Stimulated activated CD4-positive, alpha-beta T cell treated with anti-CD3 and anti-CD28 coated beads, TNF-alpha, amount 100 ng/mL, for 4 hours (primary cell): Measurements from ENCODE around the gene UGT1A9.

Source experiments
- DNase-seq, 3 experiments: peaks; one replicate each; pipeline ENCODE4 v3.0.0-alpha.2; 2020; ENCODE audit warnings: low read depth in 3 of 3

The UGT1A9 gene

DNA sequence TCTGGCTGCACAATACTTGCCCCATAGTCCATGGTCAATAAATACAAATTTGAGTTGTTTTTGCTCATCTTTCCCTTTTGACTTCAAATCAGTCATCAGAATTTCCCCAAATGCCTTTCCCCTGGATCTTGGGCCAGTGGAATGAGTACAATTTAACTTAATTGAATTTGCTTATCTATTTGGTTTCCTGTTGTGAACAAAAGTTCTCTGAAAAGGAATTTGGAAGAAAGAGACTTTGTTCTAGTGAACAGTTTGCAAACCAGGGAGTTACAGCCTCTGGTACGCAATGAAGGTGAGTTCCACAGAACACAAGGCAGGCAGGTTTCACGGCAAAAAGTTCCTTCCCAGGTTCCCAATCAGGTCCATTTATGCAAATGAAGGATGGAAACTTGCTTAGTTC lies 87.2 kb downstream of the UGT1A9 start:
- DNase-seq = no peak

DNA sequence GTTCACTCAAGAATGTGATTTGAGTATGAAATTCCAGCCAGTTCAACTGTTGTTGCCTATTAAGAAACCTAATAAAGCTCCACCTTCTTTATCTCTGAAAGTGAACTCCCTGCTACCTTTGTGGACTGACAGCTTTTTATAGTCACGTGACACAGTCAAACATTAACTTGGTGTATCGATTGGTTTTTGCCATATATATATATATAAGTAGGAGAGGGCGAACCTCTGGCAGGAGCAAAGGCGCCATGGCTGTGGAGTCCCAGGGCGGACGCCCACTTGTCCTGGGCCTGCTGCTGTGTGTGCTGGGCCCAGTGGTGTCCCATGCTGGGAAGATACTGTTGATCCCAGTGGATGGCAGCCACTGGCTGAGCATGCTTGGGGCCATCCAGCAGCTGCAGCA lies 88.3 kb downstream of the UGT1A9 start, which contains the start of gene UGT1A1:
Gene UGT1A1 (plus strand): TSS at position 228 of the 400 bp plus-strand sequence. CDS start 18 bp downstream, at position 246.
- no peak for DNase-seq

DNA sequence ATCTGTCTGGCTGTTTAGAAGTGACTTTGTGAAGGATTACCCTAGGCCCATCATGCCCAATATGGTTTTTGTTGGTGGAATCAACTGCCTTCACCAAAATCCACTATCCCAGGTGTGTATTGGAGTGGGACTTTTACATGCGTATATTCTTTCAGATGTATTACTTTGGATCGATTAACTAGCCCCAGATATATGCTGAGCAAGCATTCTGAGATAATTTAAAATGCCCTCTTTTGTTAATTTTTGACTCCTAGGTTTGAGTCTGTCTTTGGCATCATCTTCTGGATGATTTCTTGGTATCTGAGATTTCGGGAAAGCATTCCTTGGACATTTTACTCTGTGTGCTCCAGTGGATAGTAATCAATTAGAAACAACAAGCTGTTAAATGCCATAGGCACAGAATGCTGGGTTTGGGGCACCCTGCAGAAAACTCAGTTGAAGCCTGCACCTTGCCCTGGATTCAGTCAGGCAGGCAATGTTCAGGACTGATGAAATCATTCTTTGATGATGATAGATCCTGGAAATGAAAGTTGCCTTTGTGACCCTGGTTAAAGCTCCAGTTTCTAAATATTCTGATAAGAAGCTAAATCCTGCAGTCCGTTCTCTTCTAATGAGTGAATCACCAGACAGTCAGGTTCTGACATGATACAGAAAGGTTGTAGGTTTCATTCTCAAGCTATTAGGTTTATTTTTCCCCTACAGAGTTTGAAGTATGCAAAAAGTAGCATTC lies 89.5 kb downstream of the UGT1A9 start:
- DNase-seq = no peak

DNA sequence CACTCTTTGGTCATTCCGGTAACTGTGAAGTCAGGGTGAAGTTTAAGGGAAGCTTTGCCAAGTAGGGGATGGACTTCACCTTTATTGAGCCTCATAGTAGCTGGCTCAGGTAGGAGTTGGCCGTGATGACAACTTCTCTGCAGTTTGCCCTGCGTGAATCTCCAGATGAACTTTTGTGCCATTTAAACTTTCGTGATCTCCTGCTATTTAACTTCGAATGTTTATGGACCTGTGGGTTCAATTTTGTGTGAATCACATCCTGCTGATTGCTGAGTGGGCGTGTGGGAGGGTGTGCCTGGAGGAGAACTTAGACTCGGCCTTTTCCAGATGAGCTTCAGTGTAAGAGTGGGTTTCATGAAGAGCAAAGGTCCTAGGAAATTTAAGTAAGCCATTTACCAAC lies 92.6 kb downstream of the UGT1A9 start:
- no peak for DNase-seq

DNA sequence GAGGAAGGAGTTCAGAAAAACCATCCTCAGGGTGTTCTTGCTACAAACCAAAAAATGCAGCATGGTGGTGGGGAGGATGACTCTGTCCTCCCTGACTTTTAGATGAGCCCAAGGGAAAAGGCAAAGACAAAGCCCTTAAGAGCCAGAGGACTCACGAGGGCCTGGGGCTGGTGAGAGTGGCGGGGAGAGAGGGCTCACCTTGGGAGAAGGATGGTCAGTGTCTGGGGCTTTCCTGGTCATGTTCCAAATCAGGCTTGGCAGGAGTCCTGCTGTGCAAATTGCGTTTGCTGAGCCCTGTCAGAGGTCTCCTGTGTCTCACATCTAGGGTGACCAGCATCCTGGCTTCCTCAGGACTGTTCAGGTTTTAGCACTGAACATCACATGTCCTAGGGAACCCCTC lies 93.1 kb downstream of the UGT1A9 start:
- no peak for DNase-seq

DNA sequence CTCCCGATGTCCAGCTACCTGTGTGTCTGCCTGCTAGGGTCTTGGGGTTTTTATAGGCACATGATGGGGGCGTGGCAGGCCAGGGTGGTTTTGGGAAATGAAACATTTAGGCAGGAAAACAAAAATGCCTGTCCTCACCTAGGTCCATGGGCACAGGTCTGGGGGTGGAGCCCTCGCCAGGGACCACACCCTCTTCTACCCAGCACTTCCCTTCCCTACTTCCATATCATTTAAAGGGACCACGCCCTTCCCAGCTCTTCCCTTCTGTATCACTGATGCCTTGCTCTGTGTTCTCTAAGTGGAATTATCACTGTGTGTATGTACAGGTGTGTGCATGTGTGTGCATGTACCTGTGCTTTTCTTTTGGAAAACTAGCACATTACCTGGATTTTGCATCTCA lies 94.7 kb downstream of the UGT1A9 start:
- no peak for DNase-seq

DNA sequence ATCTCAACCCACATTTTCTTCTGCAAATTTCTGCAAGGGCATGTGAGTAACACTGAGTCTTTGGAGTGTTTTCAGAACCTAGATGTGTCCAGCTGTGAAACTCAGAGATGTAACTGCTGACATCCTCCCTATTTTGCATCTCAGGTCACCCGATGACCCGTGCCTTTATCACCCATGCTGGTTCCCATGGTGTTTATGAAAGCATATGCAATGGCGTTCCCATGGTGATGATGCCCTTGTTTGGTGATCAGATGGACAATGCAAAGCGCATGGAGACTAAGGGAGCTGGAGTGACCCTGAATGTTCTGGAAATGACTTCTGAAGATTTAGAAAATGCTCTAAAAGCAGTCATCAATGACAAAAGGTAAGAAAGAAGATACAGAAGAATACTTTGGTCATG lies 96.4 kb downstream of the UGT1A9 start:
- DNase-seq = no peak

DNA sequence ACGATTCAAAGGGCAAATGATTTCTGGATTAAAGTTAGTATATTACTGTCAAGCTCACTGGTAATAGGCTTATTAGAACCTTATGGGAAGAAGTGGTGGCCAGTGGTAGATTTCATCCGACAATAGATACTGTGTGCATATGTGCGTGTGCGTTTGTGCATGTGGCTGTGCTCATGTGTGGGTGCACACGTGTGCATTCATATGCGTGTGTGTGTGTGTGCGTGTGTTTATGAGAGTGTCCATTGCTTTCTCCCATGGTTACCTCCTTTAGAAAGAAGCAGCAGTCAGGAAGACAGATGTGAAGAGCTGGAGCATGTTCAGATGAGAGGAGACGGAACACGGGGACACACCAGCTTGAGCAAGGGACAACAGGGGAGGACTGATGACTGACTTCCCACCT lies 97.6 kb downstream of the UGT1A9 start:
- DNase-seq = no peak

DNA sequence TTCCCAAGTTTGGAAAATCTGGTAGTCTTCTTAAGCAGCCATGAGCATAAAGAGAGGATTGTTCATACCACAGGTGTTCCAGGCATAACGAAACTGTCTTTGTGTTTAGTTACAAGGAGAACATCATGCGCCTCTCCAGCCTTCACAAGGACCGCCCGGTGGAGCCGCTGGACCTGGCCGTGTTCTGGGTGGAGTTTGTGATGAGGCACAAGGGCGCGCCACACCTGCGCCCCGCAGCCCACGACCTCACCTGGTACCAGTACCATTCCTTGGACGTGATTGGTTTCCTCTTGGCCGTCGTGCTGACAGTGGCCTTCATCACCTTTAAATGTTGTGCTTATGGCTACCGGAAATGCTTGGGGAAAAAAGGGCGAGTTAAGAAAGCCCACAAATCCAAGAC lies 100.5 kb downstream of the UGT1A9 start:
- DNase-seq = no peak

DNA sequence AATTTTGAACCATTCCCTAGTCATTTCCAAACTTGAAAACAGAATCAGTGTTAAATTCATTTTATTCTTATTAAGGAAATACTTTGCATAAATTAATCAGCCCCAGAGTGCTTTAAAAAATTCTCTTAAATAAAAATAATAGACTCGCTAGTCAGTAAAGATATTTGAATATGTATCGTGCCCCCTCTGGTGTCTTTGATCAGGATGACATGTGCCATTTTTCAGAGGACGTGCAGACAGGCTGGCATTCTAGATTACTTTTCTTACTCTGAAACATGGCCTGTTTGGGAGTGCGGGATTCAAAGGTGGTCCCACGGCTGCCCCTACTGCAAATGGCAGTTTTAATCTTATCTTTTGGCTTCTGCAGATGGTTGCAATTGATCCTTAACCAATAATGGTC lies 100.9 kb downstream of the UGT1A9 start:
- DNase-seq = no peak

DNA sequence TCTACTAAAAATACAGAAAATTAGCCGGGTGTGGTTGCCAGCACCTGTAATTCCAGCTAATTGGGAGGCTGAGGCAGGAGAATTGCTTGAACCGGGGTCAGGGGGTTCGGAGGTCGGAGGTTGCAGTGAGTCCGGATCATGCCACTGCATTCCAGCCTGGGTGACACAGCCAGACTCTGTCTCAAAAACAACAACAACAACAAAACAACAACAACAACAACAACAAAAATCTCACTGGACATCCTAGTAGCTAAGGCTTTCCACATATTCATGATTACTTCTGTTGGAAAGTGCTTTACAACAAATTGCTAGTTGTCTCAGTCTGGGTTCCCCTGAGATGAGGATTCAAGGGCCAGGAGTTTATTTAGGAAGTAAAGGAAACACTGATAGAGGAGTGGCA lies 102.2 kb downstream of the UGT1A9 start:
- DNase-seq = no peak

DNA sequence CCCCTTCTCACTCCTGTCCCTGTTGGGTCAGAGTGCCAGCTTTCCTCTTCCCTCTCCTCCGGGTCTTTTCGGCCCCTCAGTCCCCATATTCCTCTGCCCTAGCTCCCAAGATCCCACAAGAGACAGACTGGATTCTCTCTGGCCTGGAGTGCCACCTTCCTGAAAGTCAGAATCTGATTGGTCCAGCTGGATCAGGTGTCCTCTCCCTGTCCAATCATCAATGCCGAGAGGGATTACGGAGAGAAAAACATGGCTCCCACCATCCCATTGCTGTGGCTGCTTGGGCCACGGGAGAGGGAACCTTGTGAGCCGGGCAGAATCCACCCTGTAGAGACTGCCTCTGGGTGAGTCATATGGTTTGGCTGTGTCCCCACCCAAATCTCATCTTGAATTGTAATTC lies 103.7 kb downstream of the UGT1A9 start:
- DNase-seq = no peak

DNA sequence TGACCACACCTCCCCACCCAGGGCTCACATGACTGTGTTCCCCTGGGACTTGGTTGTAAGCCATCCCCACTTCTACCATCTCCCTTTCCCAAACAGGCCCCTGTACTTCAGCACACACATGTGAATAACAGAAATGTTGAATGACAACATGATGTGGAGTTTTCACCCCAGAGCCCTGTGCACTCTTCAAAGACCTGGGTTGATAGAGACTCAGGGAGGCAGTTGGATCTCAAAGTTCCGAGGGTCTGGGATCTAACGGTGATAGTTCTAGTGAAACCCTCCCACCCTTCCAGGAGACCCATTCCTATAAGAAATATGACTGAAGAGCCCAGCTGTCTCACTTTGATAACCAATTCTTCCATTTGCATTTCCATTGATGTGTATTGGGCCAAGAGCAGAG lies 106.3 kb downstream of the UGT1A9 start, which contains the start of gene MROH2A:
Gene MROH2A (plus strand): TSS at position 301 of the 400 bp plus-strand sequence. CDS start 1,029 bp downstream, outside the sequence.
- no peak for DNase-seq

DNA sequence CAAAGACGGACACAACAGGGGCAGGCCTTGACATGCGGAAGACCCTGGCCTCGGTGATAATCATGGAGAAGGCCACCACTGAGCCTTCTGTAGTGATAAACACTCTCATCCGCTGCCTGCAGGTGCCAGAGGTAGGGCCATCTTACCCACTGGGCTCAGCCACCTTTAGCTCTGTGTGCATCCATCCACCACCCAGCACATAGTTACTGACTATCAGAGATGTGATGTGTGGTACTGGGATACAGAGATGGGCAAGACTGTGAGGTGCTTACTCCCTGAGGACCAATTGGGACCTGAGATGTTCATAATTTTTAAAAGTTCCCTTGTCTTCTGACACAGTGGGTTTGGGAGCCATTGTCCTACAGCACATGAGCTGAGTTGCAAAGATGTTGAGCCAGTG lies 108.0 kb downstream of the UGT1A9 start:
- DNase-seq = no peak

DNA sequence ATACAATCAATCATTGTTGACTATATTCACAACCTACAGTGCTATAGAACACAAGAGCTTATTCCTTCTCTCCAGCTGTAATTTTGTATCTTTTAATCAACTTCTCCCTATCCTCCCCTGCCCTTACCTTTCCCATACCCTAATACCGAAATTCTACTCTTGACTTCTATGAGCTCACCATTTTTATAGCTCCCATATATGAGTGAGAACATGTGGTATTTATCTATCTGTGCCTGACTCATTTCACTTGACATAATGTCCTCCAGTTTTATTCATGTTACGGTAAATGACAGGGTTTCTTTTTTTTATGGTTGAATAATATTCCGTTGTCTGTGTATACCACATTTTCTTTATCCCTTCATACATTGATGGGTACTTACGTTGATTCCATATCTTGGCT lies 109.1 kb downstream of the UGT1A9 start:
- DNase-seq = no peak

DNA sequence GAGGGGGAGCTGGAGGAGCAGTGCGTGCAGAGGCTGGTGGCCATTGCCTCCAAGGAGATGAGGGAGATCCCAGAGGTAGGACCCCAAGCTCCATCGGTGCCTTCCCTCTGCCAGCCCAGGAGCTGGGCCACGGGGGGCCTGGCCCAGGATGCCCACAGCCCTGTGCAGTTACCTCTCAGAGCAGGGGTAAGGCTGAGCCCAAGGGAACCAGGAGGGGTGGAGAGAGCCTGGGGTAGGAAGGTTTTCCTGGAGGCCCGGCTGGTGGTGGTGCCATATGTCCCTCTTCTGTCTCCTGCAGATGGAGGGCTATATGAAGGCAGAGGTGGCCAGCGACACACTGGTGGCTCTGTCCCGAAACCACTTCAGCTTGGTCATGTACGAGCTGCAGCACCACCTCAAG lies 117.9 kb downstream of the UGT1A9 start:
- no peak for DNase-seq

DNA sequence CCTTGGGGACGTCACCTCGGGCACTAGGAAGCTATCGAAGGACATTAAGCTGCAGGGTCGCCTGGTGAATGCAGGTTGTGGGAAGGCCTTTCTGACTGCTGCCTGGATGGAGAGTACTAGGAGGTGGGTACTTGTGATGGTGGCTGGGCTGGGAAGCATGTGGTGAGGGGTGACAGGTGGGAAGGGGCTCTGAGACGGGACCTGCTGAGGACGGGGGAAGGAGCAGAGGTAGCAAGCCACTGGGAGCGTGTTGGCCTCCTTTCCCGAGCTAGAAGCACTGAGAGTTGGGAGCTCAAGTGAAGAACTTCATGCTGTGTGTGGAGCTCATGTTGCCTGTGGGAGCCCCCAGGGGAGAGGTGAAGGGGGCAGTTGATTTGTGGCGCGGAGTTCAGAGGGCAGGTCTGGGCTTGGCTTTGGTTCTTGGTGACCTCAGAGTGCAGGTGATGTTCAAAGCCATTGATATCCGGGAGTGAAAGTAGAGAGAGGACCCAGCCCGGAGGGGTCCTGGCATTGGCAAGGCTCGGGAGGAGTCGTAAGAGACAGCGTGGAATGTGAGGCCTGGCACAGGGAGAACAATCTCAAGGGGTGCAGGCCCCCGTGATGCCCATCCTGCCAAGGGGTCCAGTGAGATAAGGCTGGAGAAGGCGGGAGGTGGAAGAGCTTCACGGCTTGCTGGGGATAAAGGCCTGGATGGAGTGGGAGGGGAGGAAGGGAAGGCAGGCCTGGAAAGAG lies 119.6 kb downstream of the UGT1A9 start:
- DNase-seq = no peak

DNA sequence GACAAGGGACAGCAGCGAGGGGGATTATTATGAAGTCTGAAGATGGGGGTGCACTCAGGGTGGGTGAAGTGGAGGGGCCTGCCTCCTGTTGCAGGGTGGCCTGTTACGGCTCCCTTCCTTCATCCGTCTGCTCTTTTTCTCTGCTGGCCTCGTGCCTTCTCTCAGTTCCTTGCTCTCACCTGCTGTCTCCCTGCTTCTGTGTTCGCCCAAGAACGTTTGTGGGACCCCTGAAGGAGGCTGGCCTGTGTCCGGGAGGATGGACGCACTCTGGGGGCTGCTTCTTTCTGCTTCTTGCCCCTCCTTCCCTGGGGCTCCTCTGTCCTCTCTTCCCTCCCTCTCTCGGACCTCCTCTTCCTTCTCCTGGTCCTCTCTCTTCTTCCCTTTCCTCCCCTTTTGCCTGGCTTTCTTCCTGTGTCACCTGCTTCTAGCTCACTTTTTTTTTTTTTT lies 120.2 kb downstream of the UGT1A9 start:
- no peak for DNase-seq

DNA sequence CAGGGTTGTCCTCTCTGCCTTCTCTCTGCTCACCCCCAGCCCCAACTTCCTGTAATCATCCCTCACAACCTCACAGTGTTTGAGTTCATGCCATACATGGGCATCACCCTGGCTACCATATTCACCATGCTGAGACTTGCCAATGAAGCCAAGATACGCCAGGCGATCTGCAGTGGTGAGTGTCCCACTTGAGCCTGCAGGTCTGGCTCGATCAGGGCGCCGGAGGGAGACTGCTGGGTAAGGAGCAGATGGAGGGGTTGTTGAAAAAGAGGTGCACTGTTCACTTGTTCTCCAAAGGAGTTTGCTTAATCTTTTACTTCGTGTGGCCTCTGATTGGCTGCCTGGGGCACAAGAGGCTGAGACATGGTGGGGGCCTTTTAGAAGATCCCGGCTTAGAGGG lies 121.0 kb downstream of the UGT1A9 start:
- no peak for DNase-seq

DNA sequence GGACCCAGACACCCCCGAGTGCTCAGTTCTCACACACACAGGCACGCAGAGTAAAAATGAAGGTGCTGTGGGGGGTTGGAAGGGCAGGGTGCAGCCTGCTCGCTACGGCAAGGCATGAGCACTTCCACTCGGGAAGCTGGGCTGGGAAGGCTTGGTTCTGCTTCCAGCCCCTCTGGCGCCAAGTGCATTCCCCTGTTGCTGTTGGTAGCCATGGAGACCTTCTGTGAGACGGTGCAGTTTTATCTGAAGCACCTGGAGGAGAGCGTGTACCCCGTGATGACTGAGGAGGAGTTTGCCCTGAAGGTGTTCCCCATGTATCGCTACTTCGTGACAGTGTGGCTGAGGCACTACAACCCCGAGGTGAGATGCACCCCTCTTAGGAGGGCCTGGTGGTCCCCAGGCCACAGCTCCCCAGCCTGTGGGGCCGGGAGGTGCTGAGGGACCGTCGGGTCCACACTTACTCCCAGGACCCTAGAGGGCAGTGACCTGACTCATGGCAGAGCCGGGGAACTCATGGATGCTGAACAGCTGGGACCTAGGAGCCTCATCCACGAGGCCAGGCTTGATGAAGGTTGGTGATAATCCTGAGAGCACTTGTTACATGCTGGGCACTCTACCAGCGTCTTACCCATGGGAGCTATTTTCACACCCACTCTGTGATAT lies 121.9 kb downstream of the UGT1A9 start:
- DNase-seq = no peak

DNA sequence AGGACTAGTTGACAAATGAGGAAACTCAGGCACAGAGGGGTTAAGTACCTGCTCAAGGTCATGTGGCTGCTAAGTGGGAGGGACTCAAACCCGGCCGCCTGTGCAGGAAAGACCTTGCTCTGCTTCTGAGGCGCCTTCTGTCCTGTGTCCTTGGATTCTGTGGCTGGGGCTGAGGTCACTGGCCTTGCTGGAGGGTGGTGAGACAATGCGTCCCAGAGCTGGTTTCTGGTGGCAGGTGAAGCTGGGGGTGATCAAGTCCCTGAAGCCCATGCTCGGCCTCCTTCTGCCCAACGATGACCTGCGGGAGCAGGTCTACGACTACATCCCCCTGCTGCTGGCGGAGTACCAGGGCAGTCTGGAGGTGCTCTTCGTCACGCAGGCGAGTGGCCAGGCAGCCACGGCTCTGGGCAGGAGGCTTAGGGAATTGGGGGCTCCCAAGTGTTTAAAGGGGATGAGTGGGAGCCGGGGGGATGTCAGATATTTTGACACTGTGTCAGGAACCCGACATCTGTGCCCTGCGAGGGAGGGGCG lies 122.5 kb downstream of the UGT1A9 start:
- no peak for DNase-seq

DNA sequence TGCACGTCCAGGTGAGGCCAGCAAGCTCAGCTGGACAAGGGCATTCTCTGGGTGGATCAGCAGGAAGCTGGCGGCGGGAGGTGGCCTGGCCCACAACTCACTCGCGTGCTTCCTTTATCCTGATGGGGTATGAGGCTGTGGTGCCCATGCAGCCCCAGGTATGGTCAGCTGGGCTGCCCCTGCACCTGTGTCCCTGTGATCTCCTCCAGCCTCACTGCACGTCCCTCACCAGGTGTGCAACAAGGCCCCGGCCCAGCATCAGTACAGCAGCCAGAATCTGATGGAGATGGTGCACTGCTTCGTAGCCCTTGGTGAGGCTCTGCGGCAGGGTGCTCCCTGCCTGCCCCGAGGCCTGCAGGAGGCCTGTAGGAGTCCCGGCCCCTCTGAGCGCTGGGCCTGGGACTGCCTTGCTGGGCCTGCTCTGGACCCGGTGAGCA lies 124.1 kb downstream of the UGT1A9 start:
- DNase-seq = no peak
